ENCODE data around the gene MICAL3.

DNA sequence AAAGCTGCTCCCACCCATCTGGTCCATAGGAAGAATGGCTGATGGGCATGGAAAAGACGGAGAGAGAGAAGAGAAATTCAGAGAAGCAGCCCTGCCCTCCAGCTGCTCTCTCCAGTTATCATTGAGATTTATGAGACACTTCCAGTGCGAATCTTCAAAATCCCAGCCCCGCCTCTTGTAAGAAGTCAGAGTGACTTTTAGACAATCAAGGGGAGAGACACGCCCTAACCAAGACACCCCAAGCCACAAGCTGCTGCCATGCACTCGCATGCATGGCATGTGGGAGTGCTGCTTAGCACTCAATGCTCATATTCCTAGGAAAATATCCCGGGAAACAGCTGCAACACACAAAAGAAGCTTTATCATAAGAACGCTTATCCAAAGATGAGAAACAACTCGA is 139.5 kb downstream of the MICAL3 start:
- TF ChIP-seq GATA3 (IDR thresholded peaks at IDR 0.05; ENCODE audit: borderline replicate concordance): no peak
- TF ChIP-seq PHF8 (IDR thresholded peaks at IDR 0.05; ENCODE audit: borderline replicate concordance, low read depth): no peak
